ENCODE results near the gene PRXL2A.
A peak's percentile ranks its signal among the peaks of the same experiment; 100 is the strongest.

The PRXL2A gene

GRCh38 chr10:80380185-80380584 lies 28.2 kb upstream of the PRXL2A start:
- DNase-seq (ENCODE audit: extremely low read depth, low read depth): no peak
- TF ChIP-seq CTCF (IDR thresholded peaks at IDR 0.05; ENCODE audit: low read depth, low read length): no peak

GRCh38 chr10:80382989-80383388 lies 25.4 kb upstream of the PRXL2A start:
- no peak for DNase-seq (ENCODE audit: extremely low read depth, low read depth)
- TF ChIP-seq CTCF (IDR thresholded peaks at IDR 0.05; ENCODE audit: low read depth, low read length): peak; percentile 63

GRCh38 chr10:80390740-80391139 lies 17.6 kb upstream of the PRXL2A start:
- no peak for DNase-seq (ENCODE audit: extremely low read depth, low read depth)
- no peak for TF ChIP-seq CTCF (IDR thresholded peaks at IDR 0.05; ENCODE audit: low read depth, low read length)

GRCh38 chr10:80392250-80392649 lies 16.1 kb upstream of the PRXL2A start:
- TF ChIP-seq CTCF (IDR thresholded peaks at IDR 0.05; ENCODE audit: low read depth, low read length): no peak
- no peak for DNase-seq (ENCODE audit: extremely low read depth, low read depth)

- DNase-seq (ENCODE audit: extremely low read depth, low read depth): no peak
- TF ChIP-seq CTCF (IDR thresholded peaks at IDR 0.05; ENCODE audit: low read depth, low read length): no peak
Observed at GRCh38 chr10:80394358-80394916, 13.9 kb upstream of the PRXL2A start.

GRCh38 chr10:80397014-80397413 lies 11.3 kb upstream of the PRXL2A start:
- no peak for DNase-seq (ENCODE audit: extremely low read depth, low read depth)
- TF ChIP-seq CTCF (IDR thresholded peaks at IDR 0.05; ENCODE audit: low read depth, low read length): no peak

GRCh38 chr10:80400136-80400804 lies 8.1 kb upstream of the PRXL2A start:
- no peak for DNase-seq (ENCODE audit: extremely low read depth, low read depth)
- no peak for TF ChIP-seq CTCF (IDR thresholded peaks at IDR 0.05; ENCODE audit: low read depth, low read length)
